Stimulated activated CD4-positive, alpha-beta T cell treated with anti-CD3 and anti-CD28 coated beads, Interleukin-1b, Interleukin-23, amount 100 ng/mL, for 48 hours (primary cell): ENCODE results near the gene ELOA.
"Not testable (repeated sequence)": the region's sequence is repeated elsewhere in the genome, so short reads cannot be mapped to it uniquely, and the experiment has no call there.

Experiments
- DNase-seq: peaks from one replicate; pipeline ENCODE4 v3.0.0-alpha.2; 2020

The ELOA gene

GRCh38 chr1:23736437-23737134 lies 6.7 kb upstream of the ELOA start:
- DNase-seq: peak; percentile 46

GRCh38 chr1:23741609-23742008 lies 1.7 kb upstream of the ELOA start:
- no peak for DNase-seq

GRCh38 chr1:23742670-23743286 lies 493 bp upstream of the ELOA start:
- DNase-seq: peak; percentile 32

- DNase-seq: no peak
Observed at GRCh38 chr1:23745515-23745914, 2.2 kb downstream of the ELOA start.

GRCh38 chr1:23748016-23748415 lies 4.7 kb downstream of the ELOA start:
- DNase-seq: no peak

GRCh38 chr1:23751050-23751814 lies 8.0 kb downstream of the ELOA start:
- DNase-seq: peak; percentile 41

GRCh38 chr1:23751815-23752200 lies 8.5 kb downstream of the ELOA start:
- DNase-seq: no peak

GRCh38 chr1:23752909-23753308 lies 9.6 kb downstream of the ELOA start:
- no peak for DNase-seq

GRCh38 chr1:23756676-23757075 lies 13.4 kb downstream of the ELOA start:
- no peak for DNase-seq

- DNase-seq: no peak
Observed at GRCh38 chr1:23757812-23758211, 14.5 kb downstream of the ELOA start.

GRCh38 chr1:23759277-23759676 lies 16.0 kb downstream of the ELOA start:
- DNase-seq: no peak

GRCh38 chr1:23763041-23763577 lies 19.8 kb downstream of the ELOA start:
- no peak for DNase-seq

GRCh38 chr1:23768733-23769132 lies 25.5 kb downstream of the ELOA start:
- DNase-seq: no peak

- DNase-seq: peak; percentile 86
Observed at GRCh38 chr1:23772049-23772853, 29.0 kb downstream of the ELOA start.

- no peak for DNase-seq
Observed at GRCh38 chr1:23772854-23773242, 29.6 kb downstream of the ELOA start.

GRCh38 chr1:23774174-23774880 lies 31.1 kb downstream of the ELOA start:
- DNase-seq: no peak

- no peak for DNase-seq
Observed at GRCh38 chr1:23776217-23776616, 32.9 kb downstream of the ELOA start.

- DNase-seq: peak; percentile 85
Observed at GRCh38 chr1:23777979-23778814, 34.9 kb downstream of the ELOA start, which contains the start of gene PITHD1. PITHD1 (plus strand) TSS chr1:23778418; CDS start chr1:23778516, 98 bp downstream.

GRCh38 chr1:23779826-23780371 lies 36.6 kb downstream of the ELOA start:
- DNase-seq: no peak

- DNase-seq: not testable (repeated sequence)
Observed at GRCh38 chr1:23783141-23783540, 39.9 kb downstream of the ELOA start.

- no peak for DNase-seq
Observed at GRCh38 chr1:23784846-23785245, 41.6 kb downstream of the ELOA start.
